ENCODE data around the gene NRTN.

DNA sequence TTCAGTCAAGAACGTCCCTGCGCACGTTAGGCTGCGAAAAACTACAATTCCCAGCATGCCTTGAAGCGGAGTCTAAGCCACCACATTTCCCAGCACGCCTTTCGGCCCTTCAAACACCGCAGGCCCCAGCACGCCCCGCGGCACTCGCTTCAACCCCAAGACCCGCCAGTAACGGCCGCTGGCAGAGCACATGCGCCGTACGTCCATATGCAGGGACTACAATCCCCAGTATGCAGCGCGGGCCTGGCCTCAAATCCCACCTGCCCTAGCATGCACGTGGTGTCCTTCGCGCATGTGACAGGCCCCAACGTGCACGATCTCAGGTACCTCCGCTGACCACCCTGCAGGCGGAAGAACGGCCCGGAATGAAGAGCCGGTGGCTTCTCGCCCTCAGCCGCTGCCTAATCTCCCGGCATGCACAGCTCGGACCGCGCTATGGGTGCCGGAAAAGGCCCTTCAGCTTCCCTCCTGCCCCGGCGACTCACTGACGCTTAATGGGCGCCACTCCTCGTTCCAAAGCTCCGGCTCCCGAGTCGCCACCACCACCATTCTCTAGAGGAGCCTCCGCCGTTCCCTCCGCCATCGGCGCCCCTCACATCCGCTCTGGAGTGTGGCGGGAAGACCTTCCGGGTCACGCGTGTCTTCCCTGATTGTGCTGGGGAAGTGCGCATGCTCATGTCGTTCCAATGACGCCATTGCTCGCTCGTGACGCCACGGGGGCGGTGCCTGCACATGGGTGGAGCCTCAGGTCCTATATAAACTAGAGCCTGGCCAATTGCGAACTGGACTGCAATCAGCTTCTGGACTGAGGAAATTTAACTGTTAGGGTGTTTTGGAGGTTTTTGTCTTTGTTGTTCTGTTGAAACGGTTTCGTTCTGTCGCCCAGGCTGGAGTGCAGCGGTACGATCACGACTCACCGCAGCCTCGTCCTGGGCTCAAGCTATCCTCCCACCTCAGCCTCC, 14.0 kb upstream of the NRTN start, which contains the start of gene DUS3L:
- TF ChIP-seq, protein P1, sequence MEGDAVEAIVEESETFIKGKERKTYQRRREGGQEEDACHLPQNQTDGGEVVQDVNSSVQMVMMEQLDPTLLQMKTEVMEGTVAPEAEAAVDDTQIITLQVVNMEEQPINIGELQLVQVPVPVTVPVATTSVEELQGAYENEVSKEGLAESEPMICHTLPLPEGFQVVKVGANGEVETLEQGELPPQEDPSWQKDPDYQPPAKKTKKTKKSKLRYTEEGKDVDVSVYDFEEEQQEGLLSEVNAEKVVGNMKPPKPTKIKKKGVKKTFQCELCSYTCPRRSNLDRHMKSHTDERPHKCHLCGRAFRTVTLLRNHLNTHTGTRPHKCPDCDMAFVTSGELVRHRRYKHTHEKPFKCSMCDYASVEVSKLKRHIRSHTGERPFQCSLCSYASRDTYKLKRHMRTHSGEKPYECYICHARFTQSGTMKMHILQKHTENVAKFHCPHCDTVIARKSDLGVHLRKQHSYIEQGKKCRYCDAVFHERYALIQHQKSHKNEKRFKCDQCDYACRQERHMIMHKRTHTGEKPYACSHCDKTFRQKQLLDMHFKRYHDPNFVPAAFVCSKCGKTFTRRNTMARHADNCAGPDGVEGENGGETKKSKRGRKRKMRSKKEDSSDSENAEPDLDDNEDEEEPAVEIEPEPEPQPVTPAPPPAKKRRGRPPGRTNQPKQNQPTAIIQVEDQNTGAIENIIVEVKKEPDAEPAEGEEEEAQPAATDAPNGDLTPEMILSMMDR (IDR thresholded peaks at IDR 0.05): no peak
- TF ChIP-seq POLR2A (IDR thresholded peaks at IDR 0.05): peak; percentile 60 to 92 (median 90)

Data from body of pancreas (tissue), 4 donors.